ENCODE data around the gene THAP3.

DNA sequence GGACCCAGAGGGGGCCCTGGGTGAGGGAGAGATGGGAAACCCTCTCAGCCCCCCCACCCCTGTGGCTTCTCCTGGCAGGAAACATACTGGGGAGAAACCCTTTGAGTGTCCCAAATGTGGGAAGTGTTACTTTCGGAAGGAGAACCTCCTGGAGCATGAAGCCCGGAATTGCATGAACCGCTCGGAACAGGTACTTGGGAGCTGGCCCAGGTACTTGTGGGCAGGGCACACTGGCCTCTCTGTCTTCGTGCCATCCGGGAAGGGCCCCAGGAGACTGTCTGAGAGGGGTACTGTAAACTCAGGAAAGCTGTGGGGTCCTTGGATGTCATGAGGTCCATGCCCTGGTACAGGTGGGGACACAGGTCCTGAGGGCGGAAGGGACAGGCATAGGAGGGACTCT, 38.8 kb upstream of the THAP3 start:
- TF ChIP-seq CTCF (IDR thresholded peaks at IDR 0.05): no peak
- no peak for TF ChIP-seq POLR2A (IDR thresholded peaks at IDR 0.05)
- no peak for TF ChIP-seq POLR2AphosphoS5 (IDR thresholded peaks at IDR 0.05)

Data from upper lobe of left lung (tissue), 4 donors.